HepG2 (cell line): ENCODE data around the gene PYGB. TPM values are rescaled to one million over a fixed set of nuclear protein-coding genes. Genes with fewer than 3 reads are reported as not detected.

Source experiments
- DBP ChIP-seq: sonication (generic); formaldehyde crosslinking; IDR thresholded peaks from 2 replicates; pipeline ENCODE4 v1.4.0; 2020; ENCODE audit warnings: missing genetic modification reagents; ENCODE audit errors: not compliant biosample characterization
- EHMT2 ChIP-seq: fragments of 200-600 bp; sonication (generic); IDR thresholded peaks from 2 replicates; pipeline ENCODE4 v1.7.0; 2017; ENCODE audit warnings: antibody characterized with exemption, low read depth, low read length, borderline replicate concordance
- EP300 ChIP-seq, 3 experiments: sonication (generic) in 1 of 3; formaldehyde crosslinking in 1 of 3; IDR thresholded peaks; 2 replicates each; pipeline versions ENCODE4 v1.5.1 to v1.6.1; 2011 to 2020; ENCODE audit warnings: low read depth in 2 of 3, low read length in 2 of 3, borderline replicate concordance in 1 of 3, improper control_type of control experiment in 1 of 3, mild to moderate bottlenecking in 1 of 3, missing genetic modification reagents in 1 of 3, moderate library complexity in 1 of 3
- ESRRA ChIP-seq: sonication (generic); formaldehyde crosslinking; IDR thresholded peaks from 2 replicates; pipeline ENCODE4 v1.5.1; 2020; ENCODE audit warnings: mild to moderate bottlenecking, low read depth, missing genetic modification reagents
- HIC2 ChIP-seq: sonication (generic); formaldehyde crosslinking; IDR thresholded peaks from 2 replicates; pipeline ENCODE4 v1.9.0; 2022; ENCODE audit warnings: low read depth, missing genetic modification reagents
- PHF8 ChIP-seq: sonication (generic); formaldehyde crosslinking; IDR thresholded peaks from 2 replicates; pipeline ENCODE4 v1.5.0; 2020; ENCODE audit warnings: missing genetic modification reagents
- REPIN1 ChIP-seq: sonication (generic); formaldehyde crosslinking; IDR thresholded peaks from 2 replicates; pipeline ENCODE4 v1.8.0; 2022; ENCODE audit warnings: missing genetic modification reagents, low read depth, mild to moderate bottlenecking, borderline replicate concordance
- TAF1 ChIP-seq: sonication (generic); formaldehyde crosslinking; IDR thresholded peaks from 2 replicates; pipeline ENCODE4 v1.4.0; 2020; ENCODE audit warnings: missing genetic modification reagents
- THAP9 ChIP-seq: sonication (generic); formaldehyde crosslinking; IDR thresholded peaks from 2 replicates; pipeline ENCODE4; 2020; ENCODE audit warnings: missing genetic modification reagents, mild to moderate bottlenecking, borderline replicate concordance
- ZFP37 ChIP-seq: sonication (generic); formaldehyde crosslinking; IDR thresholded peaks from 2 replicates; pipeline ENCODE4 v1.4.0; 2020; ENCODE audit warnings: missing genetic modification reagents, borderline replicate concordance
- ZFP90 ChIP-seq: sonication (generic); formaldehyde crosslinking; IDR thresholded peaks from 2 replicates; pipeline ENCODE4 v1.8.0; 2022; ENCODE audit warnings: missing genetic modification reagents, mild to moderate bottlenecking, inconsistent platforms, borderline replicate concordance
- ZNF205 ChIP-seq: IDR thresholded peaks from 2 replicates; pipeline ENCODE4 v1.6.1; 2018; ENCODE audit warnings: missing biosample characterization, missing genetic modification reagents
- ZNF274 ChIP-seq: sonication (generic); formaldehyde crosslinking; IDR thresholded peaks from 2 replicates; pipeline ENCODE4 v1.5.1; 2020; ENCODE audit warnings: mild to moderate bottlenecking, missing genetic modification reagents
- ZNF318 ChIP-seq: sonication (generic); formaldehyde crosslinking; IDR thresholded peaks from 2 replicates; pipeline ENCODE4 v1.4.0; 2020; ENCODE audit warnings: mild to moderate bottlenecking, missing genetic modification reagents
- ZNF761 ChIP-seq: sonication (generic); formaldehyde crosslinking; conservative IDR thresholded peaks from 2 replicates; pipeline ENCODE4 v1.4.0; 2020; ENCODE audit warnings: mild to moderate bottlenecking, missing genetic modification reagents
- polyA plus RNA-seq, 8 experiments: library from polyadenylated mRNA; depleted of rRNA in 3 of 8; stranded (reverse) in 7 of 8; unstranded in 1 of 8; fragments of >200 nt; fragmentation: Illumina TruSeq in 4 of 8; extraction: Trizol in 4 of 8; gene quantifications; 2 replicates each; pipeline versions ENCODE4 v1.2.1 to v1.2.3, GENCODE V29; 2011 to 2016; ENCODE audit warnings: low read depth in 4 of 8, missing spikeins in 1 of 8, mixed read lengths in 1 of 8; ENCODE audit not compliant: insufficient read depth in 1 of 8
- total RNA-seq, 5 experiments: library from RNA; depleted of rRNA; stranded (reverse); fragments of >200 nt; fragmentation: Illumina TruSeq; extraction: Trizol; gene quantifications; 2 replicates each; pipeline ENCODE4 v1.2.3, GENCODE V29; 2016; ENCODE audit warnings: low read depth in 1 of 5

Gene PYGB
- total and polyA plus RNA-seq, 2 of the 13 experiments (the other 11 are each of a cell fraction or from before 2014, with no cell fraction given), result 24.2 to 86.3 TPM

GRCh38 chr20:25247518-25247955 lies 348 bp upstream of the PYGB start (continued):
- TF ChIP-seq ZNF274 (CRISPR knock-in tag), result 0 out of 2 replicates have a peak, but pooled peaks have one; percentile 6
- peak; percentile 32; the same call in 1 of the 2 replicates for TF ChIP-seq THAP9 (CRISPR knock-in tag)
- 0 out of 2 replicates have a peak, but pooled peaks have one; percentile 6 for TF ChIP-seq ZFP90 (CRISPR knock-in tag)
- no peak for TF ChIP-seq ZNF318 (CRISPR knock-in tag)
- TF ChIP-seq ZNF761 (CRISPR knock-in tag), result peak; percentile 88
- no peak for TF ChIP-seq HIC2 (CRISPR knock-in tag)
- TF ChIP-seq EHMT2, result no peak
- TF ChIP-seq EP300 (IDR thresholded peaks at IDR 0.05; ENCODE audit: low read depth in 2 of 2, low read length in 2 of 2), result no peak
- no peak; the same call in 1 of the 2 replicates for TF ChIP-seq EP300 (CRISPR knock-in tag; IDR thresholded peaks at IDR 0.05; ENCODE audit: borderline replicate concordance)
- no peak for TF ChIP-seq ESRRA (CRISPR knock-in tag)
- TF ChIP-seq DBP, result no peak
- no peak for TF ChIP-seq TAF1
- peak; percentile 23 for TF ChIP-seq ZNF205 (CRISPR knock-in tag)
- TF ChIP-seq PHF8 (CRISPR knock-in tag), result peak; percentile 92
- no peak for TF ChIP-seq REPIN1
- TF ChIP-seq ZFP37 (CRISPR knock-in tag), result 0 out of 2 replicates have a peak, but pooled peaks have one; percentile 58
